SK-N-DZ (cell line): Measurements from ENCODE around the gene ABCA3.
"Not testable (repeated sequence)": the region's sequence is repeated elsewhere in the genome, so short reads cannot be mapped to it uniquely, and the experiment has no call there.

Experiments
- DNase-seq: peaks from one replicate; pipeline ENCODE4 v3.0.0-alpha.2; 2015; ENCODE audit warnings: low spot score

Gene ABCA3

DNA sequence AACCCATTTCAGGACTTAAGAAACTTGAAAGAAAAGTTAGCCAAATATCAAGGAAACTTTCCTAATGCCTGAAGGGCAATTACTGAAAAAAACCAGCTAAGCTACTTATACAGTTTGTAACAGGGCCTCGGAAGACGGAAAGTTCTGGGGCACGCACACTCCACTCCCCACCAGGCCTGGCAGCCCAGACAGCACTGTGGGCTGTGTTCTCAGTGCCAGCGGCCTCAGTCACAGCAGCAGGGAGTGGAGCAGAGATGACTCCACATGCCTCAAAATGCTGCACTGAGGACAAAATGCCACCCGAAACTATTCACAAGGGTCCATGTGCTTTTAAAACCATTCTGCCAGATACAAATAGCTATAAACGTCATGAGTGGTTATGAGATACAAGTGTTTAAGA is 82.8 kb downstream of the ABCA3 start:
- no peak for DNase-seq

DNA sequence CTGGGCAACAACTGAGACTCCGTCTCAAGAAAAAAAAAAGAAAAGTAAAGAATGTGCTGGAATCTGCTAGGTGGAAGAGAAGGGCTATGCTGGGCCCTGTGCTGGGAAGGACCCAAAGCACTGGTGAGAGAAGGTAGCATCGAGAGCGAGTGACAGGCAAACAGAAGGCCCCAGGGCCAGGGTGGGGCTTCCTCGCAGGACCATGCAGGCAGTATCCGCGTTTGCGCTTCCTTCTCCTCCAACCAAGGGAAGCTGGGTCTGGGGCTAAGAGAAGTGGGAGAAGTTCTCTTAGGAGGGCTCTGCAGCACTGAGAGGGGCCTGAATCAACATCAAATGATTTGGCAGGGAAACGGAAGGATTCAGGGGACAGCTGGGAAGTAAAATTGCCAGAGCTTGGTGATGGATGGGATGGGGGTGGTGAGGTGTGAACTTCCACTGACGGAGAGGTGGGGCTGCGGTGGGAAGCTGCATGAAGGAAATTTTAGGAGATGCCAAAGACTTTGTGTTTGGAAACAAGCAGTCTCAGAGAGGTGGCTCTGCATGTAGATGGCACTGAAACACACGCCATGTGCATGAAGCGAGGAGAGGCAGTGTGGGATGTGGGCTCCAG is 83.9 kb downstream of the ABCA3 start:
- DNase-seq, result no peak

DNA sequence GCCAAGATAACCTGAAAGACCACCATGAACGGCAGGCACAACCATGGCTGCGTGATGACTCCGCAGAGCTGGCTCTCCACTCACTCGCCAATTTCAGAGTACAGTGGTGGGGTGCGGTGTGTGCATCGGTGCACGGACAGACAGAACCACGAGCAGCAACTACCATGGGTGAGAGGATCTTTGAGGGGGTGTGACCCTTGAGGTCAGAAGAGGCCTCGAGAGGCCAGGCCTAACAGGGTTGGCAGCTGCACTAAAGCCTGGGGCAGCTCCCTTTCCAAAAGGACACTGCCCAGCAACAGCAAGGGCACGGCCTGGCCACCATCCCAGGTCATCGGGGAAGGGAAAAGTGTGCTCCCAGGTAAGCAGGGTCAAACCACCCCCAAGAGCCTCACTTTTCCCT is 87.2 kb downstream of the ABCA3 start:
- no peak for DNase-seq

- DNase-seq, result no peak
Measured at GRCh38 chr16:2252806-2253148, 87.8 kb downstream of the ABCA3 start.

GRCh38 chr16:2251296-2252111 is 89.0 kb downstream of the ABCA3 start, which contains the start of gene ECI1:
ECI1 (minus strand) TSS chr16:2251587; CDS start chr16:2251566, 21 bp downstream.
- DNase-seq, result peak; percentile 93

DNA sequence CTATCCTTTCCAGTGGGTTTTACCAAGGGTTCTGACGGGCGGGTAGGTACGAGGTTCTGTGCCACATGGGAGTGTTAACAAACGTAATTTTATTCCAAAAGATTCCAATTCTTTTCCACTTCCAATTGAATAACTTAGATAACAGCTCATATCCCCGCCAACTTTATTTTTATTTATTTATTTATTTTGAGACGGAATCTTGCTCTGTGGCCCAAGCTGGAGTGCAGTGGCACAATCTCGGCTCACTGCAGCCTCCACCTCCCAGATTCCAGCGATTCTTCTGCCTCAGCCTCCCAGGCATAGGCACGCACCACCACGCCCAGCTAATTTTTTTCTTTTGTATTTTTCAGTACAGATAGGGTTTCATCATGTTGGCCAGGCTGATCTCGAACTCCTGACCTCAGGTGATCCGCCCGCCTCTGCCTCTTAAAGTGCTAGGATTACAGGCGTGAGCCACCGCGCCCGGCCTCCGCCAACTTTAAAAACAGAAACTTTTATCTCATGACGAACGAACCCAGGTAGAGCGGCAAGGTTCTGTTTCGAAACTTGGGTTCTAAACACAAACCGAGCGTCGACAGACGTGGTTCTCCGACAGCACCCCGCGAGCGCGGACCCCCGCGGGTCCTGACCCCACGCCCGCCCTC is 89.8 kb downstream of the ABCA3 start:
- no peak for DNase-seq

DNA sequence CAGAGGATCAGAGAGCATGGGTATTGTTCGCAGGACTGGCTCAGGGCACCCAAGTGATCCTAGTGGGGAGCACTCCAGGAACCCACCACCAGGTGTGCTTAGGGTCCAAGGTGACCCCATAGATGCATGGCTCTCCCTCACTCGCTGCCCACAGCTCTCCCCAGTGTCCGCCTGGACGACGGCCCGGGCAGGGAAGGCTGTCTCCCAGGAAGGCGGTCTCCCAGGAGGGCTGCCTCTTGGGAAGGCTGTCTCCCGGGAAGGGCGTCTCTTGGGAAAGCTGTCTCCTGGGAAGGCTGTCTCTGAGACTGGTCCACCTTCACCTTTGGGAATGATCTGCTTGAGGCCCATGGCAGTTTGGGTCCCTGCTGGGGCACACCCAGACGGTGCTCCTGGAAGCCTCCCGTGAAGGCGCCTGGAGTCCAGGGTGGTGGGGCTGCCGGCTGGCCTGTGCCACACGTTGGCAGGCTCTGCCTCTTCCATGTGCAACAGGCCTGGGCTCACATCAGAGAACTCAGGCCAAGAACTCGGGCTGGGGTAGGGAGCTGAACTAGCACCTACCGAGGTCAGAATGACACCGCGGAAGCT is 94.1 kb downstream of the ABCA3 start:
- no peak for DNase-seq

DNA sequence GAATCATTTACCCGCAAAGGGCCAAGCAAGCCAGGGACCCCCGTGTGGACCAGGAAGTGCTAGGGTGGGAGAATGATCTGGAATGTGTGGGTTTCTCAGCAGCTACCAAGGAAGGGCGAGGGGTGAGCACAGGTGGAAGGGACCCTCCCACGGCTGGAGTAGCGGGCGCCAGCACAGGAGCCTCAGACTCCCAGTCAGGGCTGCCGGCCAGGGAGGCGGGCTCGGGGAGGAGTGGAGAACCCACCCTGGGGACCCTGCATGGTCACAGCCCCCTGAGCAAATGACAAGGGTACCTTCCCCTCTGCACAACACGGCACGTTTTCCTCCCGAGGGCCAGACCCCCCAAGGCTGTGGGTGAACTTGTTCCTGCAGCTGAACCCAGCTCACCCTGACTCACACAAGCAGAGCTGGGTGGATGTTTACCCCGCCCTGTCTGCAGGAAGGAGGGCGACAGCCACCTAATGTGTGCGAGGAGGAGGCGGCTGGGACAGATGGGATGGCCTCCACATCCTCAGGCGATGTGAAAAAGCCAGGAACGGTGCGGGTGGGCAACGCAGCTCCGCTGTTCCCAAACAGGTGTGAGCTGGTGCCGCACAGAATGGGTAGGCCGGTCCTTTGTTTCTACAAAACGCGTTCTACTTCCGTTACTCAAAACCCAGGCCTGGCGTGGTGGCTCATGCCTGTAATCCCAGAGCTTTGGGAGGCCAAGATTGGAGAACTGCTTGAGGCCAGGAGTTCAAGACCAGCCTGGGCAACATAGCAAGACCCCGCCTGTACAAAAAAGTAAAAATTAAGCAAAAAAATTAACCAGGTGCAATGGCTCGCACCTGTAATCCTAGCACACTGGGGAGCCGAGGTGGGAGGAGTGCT is 95.4 kb downstream of the ABCA3 start:
- no peak for DNase-seq

DNA sequence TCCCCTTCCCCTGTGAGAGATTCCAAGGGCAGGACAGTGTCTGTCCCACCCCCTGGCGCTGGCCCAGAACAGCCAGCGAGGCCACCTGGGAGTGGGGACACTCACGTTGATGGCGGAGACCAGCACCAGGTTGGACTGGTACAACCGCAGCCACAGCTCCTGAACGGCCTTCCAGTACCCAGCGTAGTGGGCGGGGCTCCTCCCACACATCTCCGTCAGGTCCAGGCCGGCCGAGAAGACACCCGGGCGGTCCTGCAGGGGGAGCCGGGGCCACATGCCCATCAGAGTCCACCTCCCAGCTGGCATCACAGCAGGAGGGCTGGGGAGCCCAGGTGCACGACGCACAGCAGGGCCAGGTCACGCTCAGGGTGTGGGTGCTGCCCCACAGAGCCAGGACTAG is 96.2 kb downstream of the ABCA3 start:
- DNase-seq, result no peak

GRCh38 chr16:2243781-2244180 is 96.7 kb downstream of the ABCA3 start:
- no peak for DNase-seq

- DNase-seq, result no peak
Measured at GRCh38 chr16:2243031-2243528, 97.4 kb downstream of the ABCA3 start.

DNA sequence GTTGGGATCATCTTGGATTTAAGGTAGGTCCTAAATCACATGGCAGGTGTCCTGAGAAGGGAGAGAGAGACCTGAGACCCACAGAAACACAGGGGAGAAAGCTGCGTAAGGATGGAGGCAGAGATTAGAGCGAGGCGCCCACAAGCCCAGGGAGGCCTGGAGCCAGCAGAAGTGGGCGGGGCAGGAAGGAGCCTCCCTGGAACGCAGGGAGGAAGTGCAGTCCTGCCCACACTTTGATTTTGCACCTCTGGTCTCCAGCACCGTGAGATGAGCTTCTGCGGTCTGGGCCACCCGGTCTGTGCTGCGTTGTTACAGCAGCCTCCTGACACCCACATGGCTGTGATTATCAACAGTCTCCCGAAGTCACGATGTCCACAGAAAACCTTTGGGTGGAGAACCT is 97.9 kb downstream of the ABCA3 start:
- DNase-seq, result no peak

DNA sequence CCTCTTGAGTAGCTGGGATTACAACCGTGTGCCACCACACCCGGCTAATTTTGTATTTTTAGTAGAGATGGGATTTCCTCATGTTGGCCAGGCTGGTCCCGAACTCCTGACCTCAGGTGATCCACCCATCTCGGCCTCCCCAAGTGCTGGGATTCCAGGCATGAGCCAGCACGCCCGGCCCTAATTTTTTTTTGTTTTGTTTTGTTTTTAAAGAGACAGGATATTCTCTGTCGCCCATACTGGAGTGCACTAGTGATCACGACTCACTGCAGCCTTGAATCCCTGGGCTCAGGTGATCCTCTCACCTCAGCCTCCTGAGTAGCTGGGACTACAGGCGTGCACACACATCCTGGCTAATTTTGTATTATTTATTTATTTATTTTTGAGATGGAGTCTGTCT is 100.2 kb downstream of the ABCA3 start:
- DNase-seq, result not testable (repeated sequence)

GRCh38 chr16:2238838-2239675 is 101.5 kb downstream of the ABCA3 start:
- DNase-seq, result no peak

DNA sequence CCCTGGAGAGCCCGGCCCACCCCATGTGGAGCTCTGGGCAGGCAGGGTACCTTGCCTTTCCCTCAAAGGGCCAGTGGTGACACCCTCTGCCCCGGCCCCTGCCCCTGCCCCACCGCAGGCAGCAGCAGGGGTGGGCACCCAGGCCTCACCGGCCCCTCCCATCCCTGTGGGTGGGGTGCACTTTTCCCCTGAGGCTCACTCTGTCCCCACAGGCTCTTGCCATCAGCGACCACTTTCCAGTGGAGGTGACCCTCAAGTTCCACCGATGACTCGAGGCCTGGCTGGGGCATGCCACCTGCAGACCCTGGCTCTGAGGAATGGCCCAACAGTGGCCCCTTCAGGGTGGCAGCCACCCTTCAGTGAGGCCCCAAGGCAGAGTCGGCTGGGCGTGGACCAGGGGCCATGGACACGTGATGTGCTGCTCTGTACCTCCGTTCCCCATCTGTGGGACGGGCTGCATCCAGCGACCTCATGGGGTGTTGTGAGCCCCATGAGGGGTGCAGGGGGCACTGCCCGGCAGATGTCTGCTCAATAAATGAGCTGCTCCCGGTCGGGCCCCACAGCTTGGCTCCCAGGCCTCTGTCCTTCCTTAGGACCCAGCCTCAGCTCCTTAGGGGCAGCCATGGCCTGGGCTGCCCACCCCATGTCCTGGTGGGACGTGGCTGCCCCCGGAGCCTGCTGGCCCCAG is 102.2 kb downstream of the ABCA3 start:
- DNase-seq, result no peak

DNA sequence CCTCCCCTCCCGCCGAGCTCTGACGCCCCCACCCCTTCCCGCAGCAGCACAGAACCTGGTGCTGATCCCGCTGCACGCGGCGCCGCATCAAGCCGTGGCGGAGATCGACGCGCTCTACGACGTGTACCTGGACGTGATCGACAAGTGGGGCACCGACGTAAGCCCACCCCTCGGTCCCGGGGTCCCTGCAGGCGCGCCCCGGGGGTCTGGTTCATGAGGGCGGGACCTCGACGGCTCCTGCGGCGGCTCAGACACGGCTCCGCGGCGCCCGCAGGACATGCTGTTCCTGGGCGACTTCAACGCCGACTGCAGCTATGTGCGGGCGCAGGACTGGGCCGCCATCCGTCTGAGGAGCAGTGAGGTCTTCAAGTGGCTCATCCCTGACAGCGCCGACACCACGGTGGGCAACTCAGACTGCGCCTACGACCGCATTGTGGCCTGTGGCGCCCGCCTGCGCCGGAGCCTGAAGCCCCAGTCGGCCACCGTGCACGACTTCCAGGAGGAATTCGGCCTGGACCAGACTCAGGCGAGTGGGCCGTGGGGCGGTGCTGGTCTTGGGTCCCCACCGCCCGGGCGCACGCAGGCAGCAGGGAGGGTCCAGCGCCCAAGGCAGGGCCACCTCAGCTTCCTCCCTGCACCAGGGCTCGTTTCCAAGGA is 102.9 kb downstream of the ABCA3 start:
- DNase-seq, result no peak

DNA sequence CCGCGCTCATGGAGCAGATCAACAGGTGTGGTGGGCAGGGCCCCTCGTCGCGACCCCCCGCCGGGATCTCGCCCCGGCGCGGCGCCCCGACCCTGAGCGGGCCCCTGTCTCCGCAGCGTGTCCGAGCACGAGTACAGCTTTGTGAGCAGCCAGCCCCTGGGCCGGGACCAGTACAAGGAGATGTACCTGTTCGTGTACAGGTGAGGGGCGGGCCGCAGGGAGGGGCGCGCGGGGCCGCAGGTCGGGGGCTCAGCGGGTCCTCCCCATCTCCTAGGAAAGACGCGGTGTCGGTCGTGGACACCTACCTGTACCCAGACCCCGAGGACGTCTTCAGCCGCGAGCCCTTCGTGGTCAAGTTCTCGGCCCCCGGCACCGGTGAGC is 103.4 kb downstream of the ABCA3 start:
- no peak for DNase-seq

DNA sequence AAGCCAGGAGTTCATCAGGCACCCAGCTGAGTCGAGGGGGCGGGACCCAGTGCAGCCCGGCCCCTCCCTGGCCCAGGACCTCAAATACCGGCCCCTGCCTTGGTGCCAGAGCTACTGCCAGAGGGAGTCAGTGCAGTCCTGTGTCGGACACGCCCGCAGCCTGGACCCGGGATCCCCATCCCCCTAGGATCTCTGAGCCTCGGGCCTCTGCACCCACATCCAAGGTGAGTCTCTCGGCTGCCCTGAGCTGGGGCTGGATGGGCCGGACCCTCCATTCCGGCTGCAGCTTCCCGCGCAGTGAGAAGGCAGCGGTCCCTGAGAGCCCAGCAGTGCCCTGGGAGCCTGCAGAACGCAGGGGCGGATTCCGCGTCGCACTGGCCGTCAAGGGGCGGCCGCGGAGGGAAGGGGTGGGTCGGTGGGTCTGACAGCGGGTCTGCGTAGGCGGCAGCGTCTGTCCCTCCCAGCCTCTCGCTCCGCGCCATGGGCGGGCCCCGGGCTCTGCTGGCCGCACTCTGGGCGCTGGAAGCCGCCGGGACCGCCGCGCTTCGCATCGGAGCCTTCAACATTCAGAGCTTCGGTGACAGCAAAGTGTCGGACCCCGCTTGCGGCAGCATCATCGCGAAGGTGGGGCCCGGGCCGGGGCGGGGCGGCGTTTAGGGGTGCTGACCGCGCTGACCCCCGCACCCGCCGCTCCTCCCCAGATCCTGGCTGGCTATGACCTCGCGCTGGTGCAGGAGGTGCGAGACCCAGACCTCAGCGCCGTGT is 104.0 kb downstream of the ABCA3 start, which contains the start of gene DNASE1L2:
DNASE1L2 (plus strand) TSS at position 108 of the 765 bp plus-strand sequence; CDS start at position 481, 373 bp downstream.
- no peak for DNase-seq
